CD4-positive, alpha-beta T cell treated with Interleukin-15 for 1 hour (primary cell): ENCODE measurements around the gene RAB11FIP3.
"Not testable (repeated sequence)": the region's sequence is repeated elsewhere in the genome, so short reads cannot be mapped to it uniquely, and the experiment has no call there.

Source experiments
- DNase-seq: peaks from one replicate; pipeline ENCODE4 v3.0.0-alpha.2; 2020

RAB11FIP3 gene

DNA sequence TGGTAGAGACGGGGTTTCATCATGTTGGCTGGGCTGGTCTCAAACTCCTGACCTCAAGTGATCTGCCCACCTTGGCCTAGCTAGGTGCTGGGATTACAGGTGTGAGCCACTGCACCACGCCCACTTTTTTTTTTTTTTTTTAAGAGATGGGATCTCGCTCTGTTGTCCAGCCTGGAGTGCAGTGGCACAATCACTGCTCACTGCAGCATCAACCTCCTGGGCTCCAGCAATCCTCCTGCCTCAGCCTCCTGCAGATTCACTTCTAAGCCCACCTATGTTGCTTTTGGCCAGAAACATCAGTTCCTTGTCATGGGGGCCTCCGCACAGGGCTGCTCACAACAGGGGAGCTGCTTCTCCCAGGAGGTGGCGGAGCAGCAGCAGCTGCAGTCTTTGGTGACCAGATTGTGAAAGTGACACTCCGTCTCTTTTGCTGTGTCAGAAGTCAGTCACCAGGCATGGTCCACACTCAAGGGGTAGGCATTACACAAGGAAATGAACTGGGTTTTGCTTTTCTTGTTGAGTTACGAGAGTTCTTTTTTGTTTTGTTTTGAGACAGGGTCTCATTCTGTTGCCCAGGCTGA is 32.9 kb upstream of the RAB11FIP3 start:
- peak; percentile 47 for DNase-seq

DNA sequence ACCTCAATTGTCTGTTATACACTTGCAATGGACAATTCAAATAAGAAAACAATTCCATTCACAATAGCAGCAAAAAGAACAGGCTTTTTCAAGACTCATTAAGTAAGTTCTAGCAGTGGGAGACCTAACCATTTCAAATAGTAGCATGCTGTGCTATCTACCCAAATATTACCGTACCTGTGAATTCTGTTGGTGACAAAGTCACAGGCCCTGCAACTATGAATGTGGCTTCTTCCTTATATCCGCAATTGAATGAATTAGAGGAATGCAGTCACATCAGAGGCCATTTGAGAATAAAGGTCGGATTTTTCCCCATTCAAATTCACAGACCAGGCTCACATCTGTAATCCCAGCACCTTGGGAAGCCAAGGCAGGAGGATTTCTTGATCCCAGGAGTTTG is 29.2 kb upstream of the RAB11FIP3 start:
- no peak for DNase-seq

DNA sequence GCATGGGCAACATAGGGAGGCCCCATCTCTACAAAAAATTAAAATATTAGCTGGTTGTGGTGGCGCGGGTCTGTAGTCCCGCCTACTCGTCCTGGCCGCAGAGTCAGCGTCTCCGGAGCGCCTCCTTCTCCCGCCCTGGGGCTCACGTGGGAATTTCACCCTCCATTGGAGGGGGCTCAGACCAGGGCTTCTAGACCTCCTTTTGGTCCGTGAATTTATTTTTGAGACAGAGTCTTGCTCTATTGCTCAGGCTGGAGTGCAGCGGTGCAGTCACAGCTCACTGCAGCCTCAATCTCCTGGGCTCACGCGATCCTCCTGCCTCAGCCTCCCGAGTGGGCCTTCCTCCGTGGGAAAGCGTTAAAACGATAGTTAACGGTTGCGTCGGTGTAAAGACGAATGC is 28.8 kb upstream of the RAB11FIP3 start:
- no peak for DNase-seq

DNA sequence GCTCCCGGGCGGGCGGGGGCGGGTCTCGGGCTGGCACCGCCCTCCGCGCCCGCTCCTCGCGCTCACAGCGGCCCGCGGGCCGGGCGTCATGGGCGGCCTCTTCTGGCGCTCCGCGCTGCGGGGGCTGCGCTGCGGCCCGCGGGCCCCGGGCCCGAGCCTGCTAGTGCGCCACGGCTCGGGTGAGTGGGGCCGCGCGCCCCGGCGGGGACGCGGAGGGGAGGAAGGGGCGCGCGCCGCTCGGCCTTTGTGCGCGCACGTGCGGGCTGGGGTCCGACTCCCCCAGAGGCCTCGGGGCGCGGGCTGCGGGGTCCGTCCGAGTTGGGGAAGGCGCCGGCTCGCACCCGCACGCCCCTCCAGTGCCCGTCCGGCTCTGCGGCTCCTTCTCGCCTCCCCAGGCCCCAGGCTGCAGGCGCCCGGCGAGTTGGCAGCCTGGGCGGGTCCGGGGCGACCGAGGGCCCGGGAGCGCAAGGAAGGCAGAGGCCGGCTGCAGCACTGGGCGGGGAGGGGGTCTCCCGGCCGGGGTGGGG is 28.3 kb upstream of the RAB11FIP3 start, which contains the start of gene NME4:
Gene NME4 (plus strand): TSS at position 65 of the 527 bp plus-strand sequence. CDS start 24 bp downstream, at position 89.
- no peak for DNase-seq

DNA sequence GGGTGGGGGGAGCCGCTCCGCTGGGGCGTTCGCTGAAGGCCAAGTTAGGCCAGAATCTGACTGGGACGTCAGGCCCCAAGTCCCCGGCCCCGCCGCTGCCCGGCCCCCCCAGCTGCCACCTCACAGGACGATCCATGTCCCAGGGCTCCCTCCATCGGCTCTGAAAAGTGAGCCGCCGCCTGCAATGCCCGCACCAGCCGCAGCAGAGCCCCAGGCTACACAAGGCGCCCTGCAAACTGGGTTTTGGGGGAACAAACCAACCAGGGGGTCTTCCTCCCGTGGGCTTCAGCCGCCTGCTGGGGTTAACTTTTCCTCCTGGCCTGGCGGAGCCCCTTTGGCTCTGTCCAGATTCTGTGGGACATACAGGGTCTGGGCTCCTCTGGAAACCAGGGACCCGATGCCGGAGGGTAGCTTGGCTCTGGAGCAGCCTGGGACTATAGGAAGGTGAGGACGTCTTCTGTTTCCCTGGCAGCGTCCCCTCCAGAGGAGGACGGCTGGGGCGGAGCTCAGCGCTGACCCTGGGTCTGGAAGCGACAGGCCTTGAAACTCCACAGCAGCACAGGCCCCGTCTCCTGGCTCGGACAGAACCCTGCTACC is 27.6 kb upstream of the RAB11FIP3 start:
- peak; percentile 36 for DNase-seq

DNA sequence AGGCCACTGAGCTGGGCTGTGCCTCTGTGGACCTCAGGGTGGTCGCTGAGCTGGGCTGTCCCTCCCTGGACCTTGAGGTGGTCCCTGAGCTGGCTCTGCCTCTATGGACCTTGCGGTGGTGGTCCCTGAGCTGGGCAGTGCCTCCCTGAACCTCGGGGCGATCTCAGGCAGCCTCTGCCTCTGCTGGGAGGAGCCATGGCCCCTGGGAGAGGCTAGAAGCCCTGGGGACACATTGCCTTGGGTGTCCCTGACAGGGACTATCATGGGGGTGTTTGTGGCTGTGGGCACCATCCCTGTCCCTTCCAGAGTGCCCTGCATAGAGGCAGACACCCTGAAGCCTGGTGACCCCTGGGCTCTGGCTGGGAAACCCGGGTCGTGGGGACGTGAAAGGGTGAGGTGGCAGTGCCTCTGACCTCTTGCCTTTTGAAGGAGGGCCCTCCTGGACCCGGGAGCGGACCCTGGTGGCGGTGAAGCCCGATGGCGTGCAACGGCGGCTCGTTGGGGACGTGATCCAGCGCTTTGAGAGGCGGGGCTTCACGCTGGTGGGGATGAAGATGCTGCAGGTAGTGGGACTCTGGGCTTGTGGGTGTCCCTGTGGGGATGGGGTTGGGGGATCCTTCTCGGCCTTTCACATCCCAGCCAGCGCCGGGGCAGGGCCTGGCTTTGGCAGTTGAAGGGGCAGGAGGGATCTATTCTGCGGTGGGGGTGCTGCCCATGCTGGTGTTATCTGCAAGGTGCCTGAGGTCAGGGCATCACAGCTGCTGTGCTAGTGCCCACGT is 26.7 kb upstream of the RAB11FIP3 start:
- no peak for DNase-seq

DNA sequence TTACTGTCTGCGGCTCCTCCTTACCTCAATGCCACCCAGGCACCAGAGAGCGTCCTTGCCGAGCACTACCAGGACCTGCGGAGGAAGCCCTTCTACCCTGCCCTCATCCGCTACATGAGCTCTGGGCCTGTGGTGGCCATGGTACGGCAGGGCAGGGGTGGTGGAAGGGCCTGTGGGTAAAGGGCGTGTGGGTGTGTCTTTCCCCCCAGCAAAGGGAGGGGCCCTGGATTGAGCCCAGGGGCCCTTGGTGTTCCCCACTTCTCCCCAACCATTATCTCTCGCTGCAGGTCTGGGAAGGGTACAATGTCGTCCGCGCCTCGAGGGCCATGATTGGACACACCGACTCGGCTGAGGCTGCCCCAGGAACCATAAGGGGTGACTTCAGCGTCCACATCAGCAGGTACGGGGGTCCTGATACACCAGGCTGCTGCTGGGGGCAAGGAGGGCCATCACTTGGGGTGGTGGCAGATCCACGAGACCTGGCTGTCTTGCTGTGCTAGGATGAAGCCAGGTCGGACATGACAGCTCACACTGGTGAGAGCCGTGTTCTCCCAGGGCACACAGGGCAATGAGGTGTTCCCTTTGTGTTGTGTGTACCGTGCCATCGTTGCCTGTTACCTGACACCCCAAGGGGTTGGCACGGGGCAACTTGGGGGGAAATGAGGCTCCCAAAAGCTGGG is 26.0 kb upstream of the RAB11FIP3 start:
- DNase-seq: no peak

DNA sequence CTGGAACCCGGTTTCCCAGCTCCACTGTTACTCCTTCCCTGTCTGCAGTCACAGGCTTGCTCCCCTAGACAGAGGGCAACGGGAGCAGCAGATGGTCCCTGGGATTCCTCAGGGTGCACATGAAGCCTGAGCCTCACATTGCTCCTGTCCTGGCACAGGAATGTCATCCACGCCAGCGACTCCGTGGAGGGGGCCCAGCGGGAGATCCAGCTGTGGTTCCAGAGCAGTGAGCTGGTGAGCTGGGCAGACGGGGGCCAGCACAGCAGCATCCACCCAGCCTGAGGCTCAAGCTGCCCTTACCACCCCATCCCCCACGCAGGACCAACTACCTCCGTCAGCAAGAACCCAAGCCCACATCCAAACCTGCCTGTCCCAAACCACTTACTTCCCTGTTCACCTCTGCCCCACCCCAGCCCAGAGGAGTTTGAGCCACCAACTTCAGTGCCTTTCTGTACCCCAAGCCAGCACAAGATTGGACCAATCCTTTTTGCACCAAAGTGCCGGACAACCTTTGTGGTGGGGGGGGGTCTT is 25.3 kb upstream of the RAB11FIP3 start:
- DNase-seq: no peak

DNA sequence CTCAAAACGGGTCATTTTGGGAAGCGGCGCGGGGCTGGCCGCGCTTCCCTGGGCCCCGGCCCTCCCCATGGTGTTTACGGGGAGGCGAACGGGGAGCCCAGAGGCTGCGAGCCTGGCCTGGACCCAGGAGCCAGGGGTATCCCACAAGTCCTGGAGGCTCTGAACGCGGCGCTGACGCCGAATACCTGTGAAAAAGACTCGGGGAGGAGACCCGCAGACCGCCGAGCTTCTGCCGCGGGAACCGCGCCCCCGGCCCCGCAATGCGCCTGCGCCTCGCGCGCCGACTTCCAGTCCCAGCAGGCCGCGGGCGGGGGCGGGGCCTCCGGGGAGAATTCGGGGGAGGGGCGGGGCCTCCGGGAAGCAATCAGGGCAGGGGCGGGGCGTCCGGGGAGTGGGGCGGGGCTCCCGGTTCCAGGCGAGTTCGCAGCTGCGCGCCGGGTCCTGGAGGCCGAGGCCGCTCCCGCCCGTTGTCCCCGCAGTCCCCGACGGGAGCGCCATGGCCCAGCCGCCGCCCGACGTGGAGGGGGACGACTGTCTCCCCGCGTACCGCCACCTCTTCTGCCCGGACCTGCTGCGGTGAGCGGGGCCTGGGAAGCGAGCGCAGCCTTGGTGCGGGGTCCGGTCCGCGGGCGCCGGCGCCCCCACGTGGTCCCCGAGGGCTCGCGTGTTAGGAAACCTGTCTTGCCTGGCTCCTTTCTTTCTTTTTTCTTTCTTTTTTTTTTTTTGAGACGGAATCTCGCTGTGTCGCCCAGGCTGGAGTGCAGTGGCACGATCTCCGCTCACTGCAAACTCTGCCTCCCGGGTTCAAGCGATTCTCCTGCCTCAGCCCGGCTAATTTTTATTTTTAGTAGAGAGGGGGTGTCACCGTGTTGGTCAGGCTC is 23.7 kb upstream of the RAB11FIP3 start, which contains the start of gene DECR2:
Gene DECR2 (plus strand): TSS at position 418 of the 881 bp plus-strand sequence. CDS start 79 bp downstream, at position 497.
- DNase-seq: peak; percentile 94

DNA sequence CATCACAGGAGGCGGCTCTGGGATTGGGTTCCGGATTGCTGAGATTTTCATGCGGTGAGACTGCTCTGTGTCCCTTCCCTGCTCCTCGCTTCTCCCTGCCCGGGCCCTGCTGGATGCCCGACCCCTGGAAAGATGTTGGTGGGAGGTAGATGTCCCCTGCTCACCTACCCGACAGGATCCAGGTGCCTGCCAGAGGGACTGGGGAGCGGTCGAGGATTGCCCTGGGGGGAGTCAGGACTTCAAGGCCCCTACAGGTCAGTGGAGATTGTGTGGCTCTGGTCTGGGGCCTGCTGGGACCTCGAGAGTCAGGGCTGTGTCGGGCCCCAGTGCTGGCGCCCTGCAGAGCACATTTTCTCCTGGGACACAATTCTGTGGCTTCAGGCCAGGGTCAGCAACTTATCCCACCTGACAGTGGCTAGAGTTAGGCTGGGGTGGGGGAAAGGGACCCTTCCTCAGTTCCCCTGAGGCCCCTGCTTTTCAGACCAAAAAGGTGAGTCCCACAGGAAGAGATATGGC is 20.4 kb upstream of the RAB11FIP3 start:
- DNase-seq: no peak

DNA sequence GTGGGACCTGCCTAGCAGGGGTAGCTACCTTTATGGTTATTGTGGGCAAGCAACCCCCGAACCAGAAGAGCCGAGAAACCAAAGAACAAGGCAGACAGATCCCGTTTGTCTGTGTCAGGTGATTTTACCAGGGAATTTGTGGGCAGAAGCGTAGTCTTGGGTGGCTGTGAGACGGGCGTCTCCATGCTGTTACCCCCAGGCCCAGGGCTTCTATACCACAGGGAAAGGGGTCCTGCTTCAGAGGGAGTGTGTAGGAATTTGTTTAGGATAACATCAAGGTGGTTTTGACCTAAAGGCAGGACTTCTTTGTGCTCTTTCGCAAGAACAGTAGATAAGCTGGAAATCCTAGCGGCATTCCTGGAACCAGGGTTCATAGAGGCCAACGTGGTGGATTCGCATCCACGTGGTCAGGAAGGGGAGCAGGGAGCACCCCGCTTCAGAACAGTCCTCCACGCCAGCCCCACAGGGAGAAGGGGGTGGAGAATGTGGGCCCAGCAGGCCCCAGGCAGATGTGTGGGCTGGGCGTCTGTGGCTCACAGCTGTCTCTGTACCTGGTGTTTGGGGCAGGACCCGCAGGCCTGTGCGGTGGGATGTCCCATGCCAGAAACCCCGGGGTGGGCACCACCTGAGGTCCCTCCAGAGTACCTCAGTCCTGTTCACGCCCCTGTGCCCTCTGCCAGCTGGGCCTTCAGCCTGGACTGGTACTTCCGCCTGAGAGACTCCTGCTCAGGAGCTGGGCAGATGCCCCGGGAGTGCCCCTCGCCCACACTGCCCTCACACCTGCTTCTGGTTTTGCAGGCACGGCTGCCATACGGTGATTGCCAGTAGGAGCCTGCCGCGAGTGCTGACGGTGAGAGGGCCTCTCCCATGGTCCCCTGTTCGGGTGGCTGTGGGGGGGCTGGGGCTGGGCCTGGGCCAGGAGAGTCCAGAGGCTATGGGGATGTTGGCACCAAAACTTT is 19.6 kb upstream of the RAB11FIP3 start:
- no peak for DNase-seq

DNA sequence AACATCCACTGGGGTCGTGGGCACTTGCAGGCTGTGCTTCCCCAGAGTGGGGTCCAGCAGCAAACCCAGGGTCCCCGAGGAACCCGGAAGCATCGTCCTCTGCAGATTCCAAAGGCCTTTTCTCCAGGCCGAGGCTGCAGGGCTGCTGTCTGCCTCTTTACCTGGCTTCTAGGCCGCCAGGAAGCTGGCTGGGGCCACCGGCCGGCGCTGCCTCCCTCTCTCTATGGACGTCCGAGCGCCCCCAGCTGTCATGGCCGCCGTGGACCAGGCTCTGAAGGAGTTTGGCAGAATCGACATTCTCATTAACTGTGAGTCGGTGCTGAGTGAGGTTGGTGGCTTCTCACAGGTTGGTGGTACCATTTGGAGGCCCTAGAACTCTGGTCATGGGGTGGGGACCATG is 18.2 kb upstream of the RAB11FIP3 start:
- no peak for DNase-seq

DNA sequence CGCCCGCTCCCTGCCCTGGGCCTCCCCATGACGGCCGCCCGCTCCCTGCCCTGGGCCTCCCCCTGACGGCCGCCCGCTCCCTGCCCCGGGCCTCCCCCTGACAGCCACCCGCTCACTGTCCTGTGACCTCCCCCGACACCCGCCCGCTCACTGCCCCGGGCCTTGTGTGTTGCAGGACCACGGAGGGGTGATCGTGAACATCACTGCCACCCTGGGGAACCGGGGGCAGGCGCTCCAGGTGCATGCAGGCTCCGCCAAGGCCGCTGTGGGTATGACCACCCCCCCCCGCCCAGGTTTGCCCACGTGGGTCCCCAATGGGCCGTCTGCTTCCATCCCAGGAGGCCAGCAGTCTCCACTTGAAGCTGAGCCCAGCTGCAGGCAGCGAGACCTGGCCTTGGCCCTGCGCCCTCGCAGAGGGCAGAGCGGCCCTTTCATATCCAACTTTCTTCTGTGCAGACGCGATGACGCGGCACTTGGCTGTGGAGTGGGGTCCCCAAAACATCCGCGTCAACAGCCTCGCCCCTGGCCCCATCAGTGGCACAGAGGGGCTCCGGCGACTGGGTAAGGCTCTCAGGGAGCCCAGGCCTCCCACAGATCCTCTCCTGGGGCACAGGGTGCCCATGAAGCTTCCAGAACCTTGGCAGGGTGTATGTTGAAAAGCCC is 14.8 kb upstream of the RAB11FIP3 start:
- DNase-seq: no peak

DNA sequence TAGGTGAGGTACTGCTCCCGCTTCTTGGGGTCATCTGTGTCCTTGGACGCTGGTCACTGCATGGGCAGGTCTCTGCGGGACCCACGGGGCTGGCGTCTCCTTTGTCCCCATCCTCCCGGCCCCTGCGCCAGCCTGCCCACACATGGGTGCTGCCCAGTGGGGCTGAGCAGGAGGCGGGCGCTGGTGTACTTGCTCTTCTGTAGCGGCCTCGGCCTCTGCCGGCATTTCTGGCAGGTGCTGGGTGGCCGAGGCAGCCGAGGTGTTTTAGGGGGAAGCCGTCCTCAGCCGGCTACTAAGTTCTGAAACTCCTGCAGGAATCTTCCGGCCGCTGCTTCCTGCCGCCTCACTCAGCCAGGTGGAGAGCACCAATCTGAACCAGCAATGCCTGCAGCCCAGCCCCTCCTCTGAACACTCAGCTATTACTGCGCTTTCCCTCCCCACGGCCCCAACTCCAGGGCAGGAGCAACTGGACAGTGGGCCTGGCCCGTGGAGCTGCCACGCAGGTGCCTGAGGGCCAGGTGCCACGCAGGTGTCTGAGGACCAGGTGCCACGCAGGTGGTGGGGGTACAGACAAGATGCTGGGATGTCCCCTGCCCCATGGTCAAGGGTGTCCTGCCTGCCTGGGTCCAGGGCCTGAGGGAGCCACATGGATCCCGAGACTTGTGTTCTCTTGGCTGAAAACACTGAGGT is 13.7 kb upstream of the RAB11FIP3 start:
- DNase-seq: no peak

DNA sequence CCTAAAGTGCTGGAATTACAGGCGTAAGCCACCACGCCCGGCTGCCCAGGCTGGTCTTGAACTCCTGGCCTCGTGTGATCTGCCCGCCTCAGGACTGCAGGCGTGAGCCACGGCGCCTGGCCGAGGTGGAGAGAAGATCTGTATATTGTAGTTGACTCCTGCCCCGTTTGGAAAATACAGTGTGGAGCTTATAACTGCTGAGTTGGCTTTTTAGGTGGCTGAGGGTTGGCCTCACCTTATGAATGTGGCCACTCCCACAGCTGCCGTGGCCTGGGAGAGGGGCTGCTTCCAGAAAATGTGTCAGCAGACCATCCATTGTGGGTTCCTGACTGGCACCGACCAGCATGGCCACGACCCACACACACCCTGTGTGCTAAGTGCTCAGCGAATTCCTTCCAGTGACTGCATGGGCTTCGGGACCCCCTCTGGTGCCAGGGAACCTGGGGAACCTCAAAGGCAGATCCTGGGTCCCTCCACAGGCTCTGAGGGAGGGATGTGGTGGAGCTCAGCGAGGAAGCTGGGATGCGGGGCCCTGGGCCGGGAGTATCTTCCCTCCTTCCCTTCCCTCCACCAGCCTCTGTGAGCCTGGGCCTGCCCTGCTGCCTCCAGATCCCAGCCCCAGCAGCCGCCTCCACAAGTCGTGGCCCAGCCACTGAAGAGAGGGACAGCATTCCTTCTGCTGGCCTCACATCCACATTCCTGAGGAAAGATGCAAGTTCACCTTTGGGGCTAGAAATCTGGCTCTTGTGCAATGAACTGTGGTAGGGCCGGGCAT is 10.9 kb upstream of the RAB11FIP3 start:
- no peak for DNase-seq

DNA sequence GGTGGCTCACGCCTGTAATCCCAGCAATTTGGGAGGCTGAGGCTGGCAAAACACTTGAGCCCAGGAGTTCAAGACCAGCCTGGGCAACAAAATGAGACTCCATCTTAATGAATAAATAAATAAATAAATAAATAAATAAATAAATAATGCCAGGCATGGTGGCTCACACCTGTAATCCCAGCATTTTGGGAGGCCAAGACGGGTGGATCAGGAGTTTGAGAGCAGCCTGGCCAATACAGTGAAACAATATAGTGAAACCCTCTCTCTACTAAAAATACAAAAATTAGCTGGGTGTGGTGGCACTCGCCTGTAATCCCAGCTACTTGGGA is 10.3 kb upstream of the RAB11FIP3 start:
- not testable (repeated sequence) for DNase-seq

DNA sequence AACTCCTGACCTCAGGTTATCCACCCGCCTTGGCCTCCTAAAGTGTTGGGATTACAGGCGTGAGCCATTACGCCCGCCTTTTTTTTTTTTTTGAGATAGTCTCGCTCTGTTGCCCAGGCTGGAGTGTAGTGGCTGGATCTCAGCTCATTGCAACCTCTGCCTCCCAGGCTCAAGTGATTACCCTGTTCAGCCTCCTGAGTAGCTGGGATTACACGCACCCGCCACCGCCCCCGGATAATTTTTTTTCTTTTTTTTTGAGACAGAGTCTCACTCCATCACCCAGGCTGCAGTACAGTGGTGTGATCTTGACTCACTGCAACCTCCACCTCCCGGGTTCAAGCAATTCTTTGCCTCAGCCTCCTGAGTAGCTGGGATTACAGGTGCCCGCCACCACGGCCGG is 3.3 kb upstream of the RAB11FIP3 start:
- DNase-seq: not testable (repeated sequence)

DNA sequence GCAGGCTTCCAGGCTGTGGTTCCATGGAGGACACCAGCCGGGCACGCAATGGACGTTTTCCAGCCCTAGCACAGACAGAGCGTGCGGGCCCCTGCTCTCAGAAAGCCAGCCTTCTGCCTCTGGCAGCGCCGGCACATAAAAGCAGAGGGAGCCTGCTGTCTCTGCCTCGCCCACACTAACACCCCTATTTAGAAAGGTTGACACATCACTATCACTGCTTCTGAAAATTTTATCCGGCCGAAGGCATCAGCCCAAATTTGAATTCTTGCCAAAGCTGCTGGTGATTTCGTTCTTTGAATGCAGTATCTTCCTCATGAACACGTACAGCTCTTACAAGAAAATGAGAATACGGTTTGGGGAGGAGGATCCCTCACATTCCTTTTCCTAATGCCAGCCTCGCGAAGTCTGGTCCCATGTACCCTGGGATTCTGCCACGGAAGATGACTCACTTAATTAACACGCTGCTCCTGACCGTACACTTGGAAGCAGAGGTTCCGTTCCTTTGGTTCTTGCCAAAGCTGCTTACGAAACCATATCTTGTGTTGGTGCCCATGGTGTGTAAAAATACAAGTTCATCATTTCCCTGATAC is 1.3 kb upstream of the RAB11FIP3 start:
- DNase-seq: no peak
